ENCODE measurements around the gene PAK5.

DNA sequence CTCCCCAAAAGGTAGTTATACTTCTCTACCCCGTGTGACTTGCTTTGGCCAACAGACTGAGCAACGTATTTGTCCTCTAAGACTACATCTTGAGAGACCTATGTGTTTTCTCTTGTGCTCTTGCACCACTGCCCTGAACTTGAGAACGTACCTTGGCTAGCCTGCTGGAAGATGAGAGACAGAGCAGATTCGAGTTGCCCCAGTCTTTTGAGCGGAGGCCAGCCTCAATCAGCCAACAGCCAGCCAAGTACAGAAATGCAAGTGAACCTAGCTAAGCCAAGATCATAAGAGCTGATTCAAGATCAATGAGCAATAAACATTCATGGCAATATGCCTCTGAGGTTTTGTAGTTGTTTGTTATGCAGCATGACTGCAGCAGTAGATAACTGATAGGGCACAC is 98.4 kb downstream of the PAK5 start:
- TF ChIP-seq SMC3 (conservative IDR thresholded peaks at IDR 0.05; ENCODE audit: insufficient read depth, low read depth, low read length), result no peak
- TF ChIP-seq ZNF121 (CRISPR knock-in tag; conservative IDR thresholded peaks at IDR 0.05), result no peak
- no peak for TF ChIP-seq PHB2 (IDR thresholded peaks at IDR 0.05; ENCODE audit: low read depth)
- TF ChIP-seq LCOR (CRISPR knock-in tag; IDR thresholded peaks at IDR 0.05), result no peak
- no peak for TF ChIP-seq ZNF324 (CRISPR knock-in tag; IDR thresholded peaks at IDR 0.05)
- no peak for TF ChIP-seq YY1 (IDR thresholded peaks at IDR 0.05; ENCODE audit: borderline replicate concordance in 1 of 3, control insufficient read depth in 1 of 3, extremely low read depth in 1 of 3, insufficient read depth in 3 of 3, insufficient read length in 1 of 3, insufficient replicate concordance in 2 of 3, low read depth in 1 of 3, low read length in 2 of 3)
- TF ChIP-seq, protein P1, sequence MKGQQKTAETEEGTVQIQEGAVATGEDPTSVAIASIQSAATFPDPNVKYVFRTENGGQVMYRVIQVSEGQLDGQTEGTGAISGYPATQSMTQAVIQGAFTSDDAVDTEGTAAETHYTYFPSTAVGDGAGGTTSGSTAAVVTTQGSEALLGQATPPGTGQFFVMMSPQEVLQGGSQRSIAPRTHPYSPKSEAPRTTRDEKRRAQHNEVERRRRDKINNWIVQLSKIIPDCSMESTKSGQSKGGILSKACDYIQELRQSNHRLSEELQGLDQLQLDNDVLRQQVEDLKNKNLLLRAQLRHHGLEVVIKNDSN (CRISPR knock-in tag; IDR thresholded peaks at IDR 0.05), result no peak
- TF ChIP-seq PHF8 (IDR thresholded peaks at IDR 0.05; ENCODE audit: borderline replicate concordance, low read length), result no peak
- no peak for TF ChIP-seq MAFG (tag; conservative IDR thresholded peaks at IDR 0.05)
- TF ChIP-seq CBFB (CRISPR knock-in tag; IDR thresholded peaks at IDR 0.05), result no peak
- no peak for TF ChIP-seq TCF3 (CRISPR knock-in tag; IDR thresholded peaks at IDR 0.05)
